ENCODE results near the gene PRKAR1B. TPM values are rescaled to one million over a fixed set of nuclear protein-coding genes. Genes with fewer than 3 reads are reported as not detected.

Gene PRKAR1B
- total and polyA plus RNA-seq, 2 donors (not counting 1 experiment from before 2014, with no cell fraction given) = 4.5 to 8.6 TPM

DNA sequence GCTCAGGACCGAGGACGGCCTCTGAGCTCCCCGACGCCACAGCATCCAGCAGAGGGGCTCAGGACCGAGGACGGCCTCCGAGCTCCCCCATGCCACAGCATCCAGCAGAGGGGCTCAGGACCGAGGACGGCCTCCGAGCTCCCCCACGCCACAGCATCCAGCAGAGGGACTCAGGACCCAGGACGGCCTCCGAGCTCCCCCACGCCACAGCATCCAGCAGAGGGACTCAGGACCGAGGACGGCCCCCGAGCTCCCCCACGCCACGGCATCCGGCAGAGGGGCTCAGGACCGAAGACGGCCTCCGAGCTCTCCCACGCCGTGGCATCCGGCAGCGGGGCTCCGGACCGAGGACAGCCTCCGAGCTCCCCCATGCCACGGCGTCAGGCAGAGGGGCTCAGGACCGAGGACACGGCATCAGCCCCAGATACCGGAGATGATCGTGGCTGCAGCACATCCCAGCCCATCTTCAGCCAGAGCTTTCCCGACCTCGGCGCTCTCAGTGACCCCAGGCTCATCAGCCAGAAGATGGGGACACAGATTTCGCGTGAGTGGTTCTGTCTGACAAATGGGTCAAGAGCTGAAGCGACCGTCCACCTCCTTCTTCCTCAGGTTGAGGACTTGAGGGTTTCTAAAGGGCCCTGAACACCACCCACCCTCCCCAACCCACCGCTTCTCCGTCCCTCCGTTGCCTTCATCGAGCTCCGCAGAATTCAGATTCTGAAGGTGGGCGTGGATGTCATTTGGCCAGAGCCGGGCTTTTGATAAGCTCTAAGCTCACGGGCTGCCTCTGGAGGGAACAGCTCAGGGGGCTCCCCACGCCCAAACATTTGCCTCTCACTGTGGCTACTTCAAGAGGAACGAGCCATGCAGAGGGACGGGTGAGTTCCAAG is 56.3 kb downstream of the PRKAR1B start:
- Histone ChIP-seq H3K36me3 (replicated peaks in 1 of 2; ENCODE audit: control extremely low read depth in 1 of 2, control insufficient read depth in 1 of 2, extremely low read depth in 1 of 2, insufficient read depth in 2 of 2, low read length in 1 of 2) (peaks cover 0 to 4% of the 10 kb centered on the region in 2 experiments), H3K27ac (ENCODE audit: low read length in 2 of 2) (no peak overlapping the region), H2AFZ (ENCODE audit: insufficient read depth, low read depth, low read length, poor library complexity, severe bottlenecking) (no peak overlapping the region), H4K20me1 (ENCODE audit: control insufficient read depth, insufficient read depth, low read length, poor library complexity, severe bottlenecking) (no peaks in the 10 kb centered on the region), H3K9ac (ENCODE audit: low read length) (no peak overlapping the region), H3K27me3 (replicated peaks in 1 of 4; ENCODE audit: control extremely low read depth in 1 of 4, control insufficient read depth in 3 of 4, insufficient read depth in 4 of 4, low read length in 3 of 4) (no peaks in the 10 kb centered on the region), H3K4me2 (replicated peaks; ENCODE audit: low read depth, low read length, poor library complexity, severe bottlenecking) (no peak overlapping the region), H3K4me1 (ENCODE audit: control insufficient read depth in 2 of 2, insufficient read depth in 2 of 2, low read length in 2 of 2) (no peaks in the 10 kb centered on the region), H3K79me2 (ENCODE audit: control insufficient read depth, insufficient read depth, low read length) (no peaks in the 10 kb centered on the region), H3K4me3 (ENCODE audit: control extremely low read depth in 1 of 5, extremely low read depth in 1 of 5, insufficient read depth in 1 of 5, low read depth in 2 of 5, low read length in 4 of 5) (no peak overlapping the region), H3K9me3 (ENCODE audit: control extremely low read depth in 1 of 3, control insufficient read depth in 2 of 3, insufficient read depth in 1 of 3, low read length in 2 of 3) (peaks cover 0 to 17% (median 0%) of the 10 kb centered on the region in 3 donors)
- H3K9me3 Mint-ChIP-seq (ENCODE audit: insufficient read depth) = peaks cover 12% of the 10 kb centered on the region
- H3K27me3 Mint-ChIP-seq = no peaks in the 10 kb centered on the region
- no peaks in the 10 kb centered on the region for H3K4me1 Mint-ChIP-seq
- 98% methylated on average over 51 of the region's 54 CpGs for WGBS (ENCODE audit: insufficient coverage)
- no peak for TF ChIP-seq EZH2 (IDR thresholded peaks at IDR 0.05; ENCODE audit: borderline replicate concordance, insufficient read depth, low read depth, low read length, poor library complexity, severe bottlenecking)
- DNase-seq (no peak), ATAC-seq (ENCODE audit: low read depth) (no peak)
- intact Hi-C loops (cut with micrococcal nuclease) = no loop called here
- ChIA-PET CTCF (interaction anchor here (0.8 kb wide), 1 partner anchor 55 kb away, joined by 4 read pairs; no protein-coding TSS in a partner anchor), POLR2A (no interaction called here)
- H3K4me3 Mint-ChIP-seq = no peak overlapping the region
- no peak overlapping the region for H3K27ac Mint-ChIP-seq

GRCh38 chr7:668958-669357 is 58.1 kb downstream of the PRKAR1B start:
- DNase-seq (no peak), ATAC-seq (ENCODE audit: low read depth) (no peak)
- Histone ChIP-seq H3K9ac (ENCODE audit: low read length) (no peak overlapping the region), H3K4me2 (replicated peaks; ENCODE audit: low read depth, low read length, poor library complexity, severe bottlenecking) (no peak overlapping the region), H3K27me3 (replicated peaks in 1 of 4; ENCODE audit: control extremely low read depth in 1 of 4, control insufficient read depth in 3 of 4, insufficient read depth in 4 of 4, low read length in 3 of 4) (no peaks in the 10 kb centered on the region), H3K4me3 (ENCODE audit: control extremely low read depth in 1 of 5, extremely low read depth in 1 of 5, insufficient read depth in 1 of 5, low read depth in 2 of 5, low read length in 4 of 5) (no peak overlapping the region), H3K9me3 (ENCODE audit: control extremely low read depth in 1 of 3, control insufficient read depth in 2 of 3, insufficient read depth in 1 of 3, low read length in 2 of 3) (peaks cover 0 to 4% (median 0%) of the 10 kb centered on the region in 3 donors), H3K4me1 (ENCODE audit: control insufficient read depth in 2 of 2, insufficient read depth in 2 of 2, low read length in 2 of 2) (no peaks in the 10 kb centered on the region), H3K36me3 (replicated peaks in 1 of 2; ENCODE audit: control extremely low read depth in 1 of 2, control insufficient read depth in 1 of 2, extremely low read depth in 1 of 2, insufficient read depth in 2 of 2, low read length in 1 of 2) (no peaks in the 10 kb centered on the region), H2AFZ (ENCODE audit: insufficient read depth, low read depth, low read length, poor library complexity, severe bottlenecking) (no peak overlapping the region), H4K20me1 (ENCODE audit: control insufficient read depth, insufficient read depth, low read length, poor library complexity, severe bottlenecking) (no peaks in the 10 kb centered on the region), H3K27ac (ENCODE audit: low read length in 2 of 2) (no peak overlapping the region), H3K79me2 (ENCODE audit: control insufficient read depth, insufficient read depth, low read length) (no peaks in the 10 kb centered on the region)
- no peaks in the 10 kb centered on the region for H3K27me3 Mint-ChIP-seq
- 60% methylated on average over 1 of the region's 4 CpGs for WGBS (ENCODE audit: insufficient coverage)
- no peaks in the 10 kb centered on the region for H3K4me1 Mint-ChIP-seq
- no peak overlapping the region for H3K27ac Mint-ChIP-seq
- H3K4me3 Mint-ChIP-seq = no peak overlapping the region
- intact Hi-C loops (cut with micrococcal nuclease) = no loop called here
- peaks cover 6% of the 10 kb centered on the region for H3K9me3 Mint-ChIP-seq (ENCODE audit: insufficient read depth)
- TF ChIP-seq EZH2 (IDR thresholded peaks at IDR 0.05; ENCODE audit: borderline replicate concordance, insufficient read depth, low read depth, low read length, poor library complexity, severe bottlenecking) (no peak), CTCF (IDR thresholded peaks at IDR 0.05) (no peak)
- CTCF ChIA-PET = no interaction called here
- POLR2A ChIA-PET = no interaction called here

Data from B cell (primary cell).